Neuronal stem cell (in vitro differentiated cells): Measurements from ENCODE around the gene NKIRAS1.

Experiments
- DNase-seq: peaks from one replicate; pipeline ENCODE4 v3.0.0-alpha.2; 2013; ENCODE audit warnings: low spot score
- H2AFZ ChIP-seq: one replicate; pipeline ENCODE4 v1.6.1; 2013; ENCODE audit warnings: mild to moderate bottlenecking, low read length, inconsistent platforms
- H2AK5ac ChIP-seq: 2 replicates; pipeline ENCODE4 v1.6.1; 2013; ENCODE audit warnings: low read depth, mild to moderate bottlenecking, inconsistent platforms, low read length, moderate library complexity, mixed read lengths
- H2BK120ac ChIP-seq: 2 replicates; pipeline ENCODE4 v1.6.1; 2013; ENCODE audit warnings: low read depth, mild to moderate bottlenecking, inconsistent platforms, low read length, moderate library complexity, mixed read lengths
- H2BK12ac ChIP-seq: one replicate; pipeline ENCODE4 v1.6.1; 2013; ENCODE audit warnings: low read length, inconsistent platforms
- H2BK15ac ChIP-seq: 2 replicates; pipeline ENCODE4 v1.6.1; 2013; ENCODE audit warnings: mild to moderate bottlenecking, low read length, inconsistent platforms, mixed read lengths
- H2BK5ac ChIP-seq: one replicate; pipeline ENCODE4 v1.6.1; 2013; ENCODE audit warnings: inconsistent platforms, mild to moderate bottlenecking, low read length, moderate library complexity
- H3K14ac ChIP-seq: one replicate; pipeline ENCODE4 v1.6.1; 2013; ENCODE audit warnings: low read length, inconsistent platforms
- H3K18ac ChIP-seq: 2 replicates; pipeline ENCODE4 v1.6.1; 2013; ENCODE audit warnings: low read length, inconsistent platforms
- H3K23ac ChIP-seq: 2 replicates; pipeline ENCODE4 v1.6.1; 2013; ENCODE audit warnings: low read depth, mild to moderate bottlenecking, mixed read lengths, low read length, inconsistent platforms; ENCODE audit not compliant: poor library complexity
- H3K27ac ChIP-seq: replicated peaks from 3 replicates; pipeline ENCODE4 v1.5.1; 2013; ENCODE audit warnings: low read length, inconsistent platforms
- H3K27me3 ChIP-seq, 3 experiments: 2 replicates each; pipeline ENCODE4 v1.6.1; 2013; ENCODE audit warnings: low read length in 3 of 3, mild to moderate bottlenecking in 2 of 3, inconsistent platforms in 1 of 3, low read depth in 1 of 3, mixed read lengths in 1 of 3, moderate library complexity in 1 of 3; ENCODE audit not compliant: control insufficient read depth in 3 of 3, insufficient read depth in 3 of 3
- H3K36me3 ChIP-seq, 2 donors: replicated peaks in 1 of 2; 2 replicates each; pipeline ENCODE4 v1.6.1; 2013; ENCODE audit warnings: low read length in 2 of 2; ENCODE audit not compliant: control insufficient read depth in 2 of 2, insufficient read depth in 2 of 2
- H3K4ac ChIP-seq: 2 replicates; pipeline ENCODE4 v1.6.1; 2013; ENCODE audit warnings: inconsistent platforms, mild to moderate bottlenecking, low read length, moderate library complexity
- H3K4me1 ChIP-seq, 2 donors: 1 replicate in 1 of 2; 2 replicates in 1 of 2; pipeline ENCODE4 v1.6.1; 2013; ENCODE audit warnings: low read length in 2 of 2, low read depth in 1 of 2; ENCODE audit not compliant: control insufficient read depth in 2 of 2, insufficient read depth in 1 of 2
- H3K4me2 ChIP-seq: one replicate; pipeline ENCODE4 v1.6.1; 2013; ENCODE audit warnings: mild to moderate bottlenecking, low read length, inconsistent platforms; ENCODE audit not compliant: insufficient read depth, poor library complexity, severe bottlenecking
- H3K4me3 ChIP-seq, 2 donors: 2 replicates each; pipeline ENCODE4 v1.5.1; 2013; ENCODE audit warnings: low read length in 2 of 2, mild to moderate bottlenecking in 2 of 2, inconsistent platforms in 1 of 2, moderate library complexity in 1 of 2
- H3K79me1 ChIP-seq: one replicate; pipeline ENCODE4 v1.6.1; 2013; ENCODE audit warnings: low read depth, mild to moderate bottlenecking, inconsistent platforms, low read length, moderate library complexity
- H3K9ac ChIP-seq: one replicate; pipeline ENCODE4 v1.6.1; 2013; ENCODE audit warnings: mild to moderate bottlenecking, low read depth, low read length, inconsistent platforms; ENCODE audit not compliant: poor library complexity
- H3K9me3 ChIP-seq, 2 donors: replicated peaks in 1 of 2; 2 replicates each; pipeline versions ENCODE3 to v1.6.1; 2013; ENCODE audit warnings: low read length in 2 of 2, mild to moderate bottlenecking in 2 of 2, inconsistent platforms in 1 of 2, low read depth in 1 of 2, mixed read lengths in 1 of 2, moderate library complexity in 1 of 2; ENCODE audit not compliant: control insufficient read depth in 2 of 2, insufficient read depth in 1 of 2
- H4K8ac ChIP-seq: one replicate; pipeline ENCODE4 v1.6.1; 2013; ENCODE audit warnings: low read depth, mild to moderate bottlenecking, inconsistent platforms, low read length, moderate library complexity
- H4K91ac ChIP-seq: one replicate; pipeline ENCODE4 v1.6.1; 2013; ENCODE audit warnings: low read length, low read depth, mild to moderate bottlenecking, inconsistent platforms; ENCODE audit not compliant: poor library complexity
- WGBS, 2 donors: extraction: QIAGEN DNeasy Blood & Tissue Kit; methylation state at CpG; one replicate each; pipeline ENCODE4 v1.1.7; 2013; ENCODE audit warnings: missing lambda C conversion rate in 2 of 2, mixed read lengths in 1 of 2; ENCODE audit not compliant: insufficient read length in 2 of 2, insufficient replicate concordance in 1 of 2; ENCODE audit errors: extremely low coverage in 2 of 2; 5-methylcytosine and 5-hydroxymethylcytosine counted together

Gene NKIRAS1

GRCh38 chr3:23911397-23911796 is 5.4 kb downstream of the NKIRAS1 start:
- DNase-seq: no peak
- H3K4me1 ChIP-seq: peaks cover 4 to 5% of the 10 kb centered on the region in 2 donors
- H2AK5ac ChIP-seq: no peak overlapping the region
- peaks cover under 1% of the 10 kb centered on the region for H3K79me1 ChIP-seq
- H2BK15ac ChIP-seq: no peak overlapping the region
- H3K36me3 ChIP-seq: peaks cover 2 to 53% of the 10 kb centered on the region in 2 donors
- H2BK12ac ChIP-seq: no peak overlapping the region
- H3K18ac ChIP-seq: no peak overlapping the region
- no CpG with 5 or more reads among the region's 2 CpGs for WGBS, 2 donors
- H2BK120ac ChIP-seq: no peak overlapping the region
- H3K4me2 ChIP-seq: no peak overlapping the region
- H2AFZ ChIP-seq: no peak overlapping the region
- H3K27ac ChIP-seq: no peak overlapping the region
- no peak overlapping the region for H4K8ac ChIP-seq
- no peak overlapping the region for H3K9ac ChIP-seq
- H3K14ac ChIP-seq: no peak overlapping the region
- H3K4me3 ChIP-seq: no peak overlapping the region
- no peak overlapping the region for H4K91ac ChIP-seq
- H3K4ac ChIP-seq: no peak overlapping the region
- no peak overlapping the region for H3K23ac ChIP-seq
- H3K9me3 ChIP-seq: no peaks in the 10 kb centered on the region
- no peak overlapping the region for H2BK5ac ChIP-seq
- H3K27me3 ChIP-seq: no peaks in the 10 kb centered on the region

- H3K14ac ChIP-seq: no peak overlapping the region
- H3K23ac ChIP-seq: no peak overlapping the region
- H3K4ac ChIP-seq: no peak overlapping the region
- H3K9me3 ChIP-seq: peaks cover 0 to 2% of the 10 kb centered on the region in 2 donors
- no peak overlapping the region for H2BK12ac ChIP-seq
- no peak overlapping the region for H3K27ac ChIP-seq
- no peak overlapping the region for H4K91ac ChIP-seq
- no peak overlapping the region for H3K4me2 ChIP-seq
- no peak overlapping the region for H2AK5ac ChIP-seq
- no peaks in the 10 kb centered on the region for H3K4me1 ChIP-seq
- no peak overlapping the region for H2AFZ ChIP-seq
- H3K79me1 ChIP-seq: no peaks in the 10 kb centered on the region
- H3K36me3 ChIP-seq: peaks cover 4 to 66% of the 10 kb centered on the region in 2 donors
- H2BK5ac ChIP-seq: no peak overlapping the region
- H3K9ac ChIP-seq: no peak overlapping the region
- H3K18ac ChIP-seq: no peak overlapping the region
- no peak for DNase-seq
- H4K8ac ChIP-seq: no peak overlapping the region
- H2BK15ac ChIP-seq: no peak overlapping the region
- H3K4me3 ChIP-seq: no peak overlapping the region
- no peaks in the 10 kb centered on the region for H3K27me3 ChIP-seq
- no CpG with 5 or more reads among the region's 7 CpGs for WGBS, 2 donors
- H2BK120ac ChIP-seq: no peak overlapping the region
These were observed 7.4 kb downstream of the NKIRAS1 start for GRCh38 chr3:23909341-23909740.

GRCh38 chr3:23904545-23904944 is 12.2 kb downstream of the NKIRAS1 start:
- no peak overlapping the region for H3K27ac ChIP-seq
- no peaks in the 10 kb centered on the region for H3K4me1 ChIP-seq
- no peak overlapping the region for H2BK15ac ChIP-seq
- no peak overlapping the region for H3K9ac ChIP-seq
- no peak overlapping the region for H3K23ac ChIP-seq
- H3K4me2 ChIP-seq: no peak overlapping the region
- no peak overlapping the region for H3K4me3 ChIP-seq
- H2AK5ac ChIP-seq: no peak overlapping the region
- no peak overlapping the region for H2AFZ ChIP-seq
- no peak overlapping the region for H2BK5ac ChIP-seq
- H3K4ac ChIP-seq: no peak overlapping the region
- no peak overlapping the region for H2BK120ac ChIP-seq
- H4K8ac ChIP-seq: no peak overlapping the region
- H4K91ac ChIP-seq: no peak overlapping the region
- peaks cover 1% of the 10 kb centered on the region for H3K79me1 ChIP-seq
- H2BK12ac ChIP-seq: no peak overlapping the region
- no peak overlapping the region for H3K18ac ChIP-seq
- no peak for DNase-seq
- H3K9me3 ChIP-seq: peaks cover 1 to 11% of the 10 kb centered on the region in 2 donors
- no peaks in the 10 kb centered on the region for H3K27me3 ChIP-seq
- peaks cover 8 to 90% of the 10 kb centered on the region in 2 donors for H3K36me3 ChIP-seq
- H3K14ac ChIP-seq: no peak overlapping the region

- Histone ChIP-seq H3K4me3 (no peak overlapping the region), H3K27me3 (no peaks in the 10 kb centered on the region), H2BK15ac (no peak overlapping the region), H3K14ac (no peak overlapping the region), H4K8ac (no peak overlapping the region), H2AK5ac (no peak overlapping the region), H3K79me1 (peaks cover 1% of the 10 kb centered on the region), H2AFZ (no peak overlapping the region), H3K9ac (no peak overlapping the region), H3K27ac (no peak overlapping the region), H2BK120ac (no peak overlapping the region), H3K18ac (no peak overlapping the region), H2BK12ac (no peak overlapping the region), H3K4me1 (no peaks in the 10 kb centered on the region), H3K23ac (no peak overlapping the region), H3K36me3 (peaks cover 18 to 87% of the 10 kb centered on the region in 2 donors), H2BK5ac (no peak overlapping the region), H3K9me3 (peaks cover 6 to 29% of the 10 kb centered on the region in 2 donors), H3K4ac (no peak overlapping the region), H4K91ac (no peak overlapping the region), H3K4me2 (no peak overlapping the region)
- WGBS, 2 donors: no CpG with 5 or more reads among the region's 6 CpGs
- DNase-seq: no peak
These were observed 16.0 kb downstream of the NKIRAS1 start for GRCh38 chr3:23900744-23901143.
